Psoas muscle (tissue), 8 donors: ENCODE data around the gene IFI30. TPM values are rescaled to one million over a fixed set of nuclear protein-coding genes. Genes with fewer than 3 reads are reported as not detected.
A peak's percentile ranks its signal among the peaks of the same experiment; 100 is the strongest.

Experiments
- ATAC-seq, 4 donors: fragments of 200-7000 bp; cut with Tn5 transposase; one replicate each; pipeline ENCODE4 v1.9.1; 2020; ENCODE audit warnings: moderate library complexity in 3 of 4, mild to moderate bottlenecking in 2 of 4
- DNase-seq, 2 donors: peaks; one replicate each; pipeline ENCODE4 v3.0.0-alpha.2; 2020
- H3K27ac ChIP-seq: fragments of 200-600 bp; one replicate; pipeline ENCODE4 v1.8.0; 2022
- H3K27me3 ChIP-seq, 3 donors: fragments of 200-600 bp in 1 of 3; one replicate each; pipeline versions ENCODE4 v1.6.1 to v1.8.0; 2013 to 2022; ENCODE audit warnings: low read length in 2 of 3, mild to moderate bottlenecking in 2 of 3, moderate library complexity in 1 of 3; ENCODE audit not compliant: insufficient read depth in 3 of 3
- H3K36me3 ChIP-seq, 2 donors: fragments of 200-600 bp in 1 of 2; one replicate each; pipeline versions ENCODE4 v1.6.1 to v1.8.0; 2013 to 2022; ENCODE audit warnings: low read depth in 1 of 2, mild to moderate bottlenecking in 1 of 2, moderate library complexity in 1 of 2; ENCODE audit not compliant: insufficient read depth in 1 of 2
- H3K4me1 ChIP-seq: fragments of 200-600 bp; one replicate; pipeline ENCODE4 v1.8.0; 2022
- H3K4me3 ChIP-seq: fragments of 200-600 bp; one replicate; pipeline ENCODE4 v1.8.0; 2022; ENCODE audit warnings: mild to moderate bottlenecking
- H3K9me3 ChIP-seq: fragments of 200-600 bp; one replicate; pipeline ENCODE4 v1.8.0; 2022
- CTCF ChIP-seq: fragments of 200-600 bp; IDR thresholded peaks from one replicate; pipeline ENCODE4 v1.8.0; 2022; ENCODE audit warnings: antibody characterized with exemption
- WGBS, 3 donors: extraction: QIAGEN DNeasy Blood & Tissue Kit; methylation state at CpG; one replicate each; pipeline versions ENCODE4 v1.1.6 to v1.1.7; 2013; 5-methylcytosine and 5-hydroxymethylcytosine counted together
- intact Hi-C, 2 donors: fragments of 100-400 bp; cut with DNase I; formaldehyde crosslinking; loops; one replicate each; pipeline versions ENCODE4 v1.11.0 to v1.14.2; 2022
- polyA plus RNA-seq, 3 donors: library from polyadenylated mRNA; stranded (reverse); fragments of 200-250 nt; gene quantifications; one replicate each; pipeline ENCODE4 v1.2.3, GENCODE V29; 2013
- total RNA-seq, 4 donors: library from RNA; stranded (reverse); fragmentation: NEBNext Ultra II Directional in 2 of 4; extraction: Animal tissue kit (Norgen Biotek cat#: 25700) in 2 of 4; gene quantifications; one replicate each; pipeline versions ENCODE4 v1.2.1 to v1.2.4, GENCODE V29; 2021 to 2023
- donor health status: healthy with polysubstance abuse.
- donor health status: DM: no; HTN: no; CAD: no; lungs with moderate emphysema.
- donor health status: Bipolar disorder and iron deficiency.
- donor health status: healthy.
- donor health status: DM: yes; HTN: yes; CAD: no.
- donor health status: DM: no; HTN: no; CAD: no.
- donor health status: DM: no; HTN: no; CAD: no.
- donor health status: DM: yes; HTN: yes; CAD: no.

The IFI30 gene
- total and polyA plus RNA-seq, 7 donors, result 1.4 to 21.5 (median 10.1) TPM

- H3K4me1 ChIP-seq, result no peaks in the 10 kb centered on the region
- no peak overlapping the region for H3K4me3 ChIP-seq
- peaks cover 0 to 2% (median 0%) of the 10 kb centered on the region in 3 donors for H3K27me3 ChIP-seq
- H3K36me3 ChIP-seq, result no peaks in the 10 kb centered on the region
- intact Hi-C loops, result no loop called here
- H3K9me3 ChIP-seq, result no peaks in the 10 kb centered on the region
- ATAC-seq (no peak), DNase-seq (no peak)
- no peak for TF ChIP-seq CTCF
- no peak overlapping the region for H3K27ac ChIP-seq
- 85 to 92% (median 90%) methylated on average over 5 of the region's 5 CpGs for WGBS, 3 donors
Measured at GRCh38 chr19:18179957-18180356, 6.3 kb downstream of the IFI30 start.

- no peaks in the 10 kb centered on the region for H3K4me1 ChIP-seq
- ATAC-seq, result no peak
- intact Hi-C loops, result no loop called here
Measured at GRCh38 chr19:18183529-18183928, 9.9 kb downstream of the IFI30 start.

GRCh38 chr19:18185538-18185937 is 11.9 kb downstream of the IFI30 start:
- Histone ChIP-seq H3K4me3 (no peak overlapping the region), H3K36me3 (no peaks in the 10 kb centered on the region), H3K9me3 (no peaks in the 10 kb centered on the region), H3K4me1 (no peaks in the 10 kb centered on the region), H3K27me3 (no peaks in the 10 kb centered on the region), H3K27ac (no peak overlapping the region)
- ATAC-seq, result no peak
- no peak for TF ChIP-seq CTCF
- 40 to 51% (median 50%) methylated on average over 6 of the region's 6 CpGs for WGBS, 3 donors
- intact Hi-C loops, result no loop called here
- DNase-seq, result no peak

More at GRCh38 chr19:18183529-18183928, 9.9 kb downstream of the IFI30 start:
- Histone ChIP-seq H3K27ac (no peak overlapping the region), H3K27me3 (no peaks in the 10 kb centered on the region), H3K4me3 (no peak overlapping the region), H3K36me3 (no peaks in the 10 kb centered on the region), H3K9me3 (no peaks in the 10 kb centered on the region)
- no peak for TF ChIP-seq CTCF
- DNase-seq, result no peak

GRCh38 chr19:18190278-18190677 is 16.7 kb downstream of the IFI30 start:
- Histone ChIP-seq H3K36me3 (peaks cover 0 to 4% of the 10 kb centered on the region in 2 donors), H3K4me1 (peaks cover 11% of the 10 kb centered on the region), H3K4me3 (no peak overlapping the region), H3K9me3 (no peaks in the 10 kb centered on the region), H3K27ac (no peak overlapping the region), H3K27me3 (no peaks in the 10 kb centered on the region)
- no peak for TF ChIP-seq CTCF
- DNase-seq (no peak), ATAC-seq (no peak)
- WGBS, 3 donors, result 73 to 86% (median 77%) methylated on average over 4 of the region's 4 CpGs
- intact Hi-C loops, result no loop called here

- 76 to 81% (median 78%) methylated on average over 5 of the region's 5 CpGs for WGBS, 3 donors
- Histone ChIP-seq H3K36me3 (peaks cover 0 to 15% of the 10 kb centered on the region in 2 donors), H3K27ac (peak overlapping the region; percentile 93), H3K4me3 (peak overlapping the region; percentile 90), H3K4me1 (peaks cover 11% of the 10 kb centered on the region), H3K9me3 (no peaks in the 10 kb centered on the region), H3K27me3 (no peaks in the 10 kb centered on the region)
- no peak for TF ChIP-seq CTCF
- ATAC-seq, result no peak
- intact Hi-C loops, result no loop called here
- DNase-seq, result no peak
Measured at GRCh38 chr19:18191640-18192062, 18.0 kb downstream of the IFI30 start.
